Activated T-cell treated with anti-CD3 and anti-CD28 coated beads for 1 hour (primary cell): ENCODE data around the gene TUBAL3.
A peak's percentile ranks its signal among the peaks of the same experiment; 100 is the strongest.

ENCODE experiments used
- DNase-seq: peaks from one replicate; pipeline ENCODE4 v3.0.0-alpha.2; 2020; ENCODE audit warnings: low read depth

TUBAL3 gene

DNA sequence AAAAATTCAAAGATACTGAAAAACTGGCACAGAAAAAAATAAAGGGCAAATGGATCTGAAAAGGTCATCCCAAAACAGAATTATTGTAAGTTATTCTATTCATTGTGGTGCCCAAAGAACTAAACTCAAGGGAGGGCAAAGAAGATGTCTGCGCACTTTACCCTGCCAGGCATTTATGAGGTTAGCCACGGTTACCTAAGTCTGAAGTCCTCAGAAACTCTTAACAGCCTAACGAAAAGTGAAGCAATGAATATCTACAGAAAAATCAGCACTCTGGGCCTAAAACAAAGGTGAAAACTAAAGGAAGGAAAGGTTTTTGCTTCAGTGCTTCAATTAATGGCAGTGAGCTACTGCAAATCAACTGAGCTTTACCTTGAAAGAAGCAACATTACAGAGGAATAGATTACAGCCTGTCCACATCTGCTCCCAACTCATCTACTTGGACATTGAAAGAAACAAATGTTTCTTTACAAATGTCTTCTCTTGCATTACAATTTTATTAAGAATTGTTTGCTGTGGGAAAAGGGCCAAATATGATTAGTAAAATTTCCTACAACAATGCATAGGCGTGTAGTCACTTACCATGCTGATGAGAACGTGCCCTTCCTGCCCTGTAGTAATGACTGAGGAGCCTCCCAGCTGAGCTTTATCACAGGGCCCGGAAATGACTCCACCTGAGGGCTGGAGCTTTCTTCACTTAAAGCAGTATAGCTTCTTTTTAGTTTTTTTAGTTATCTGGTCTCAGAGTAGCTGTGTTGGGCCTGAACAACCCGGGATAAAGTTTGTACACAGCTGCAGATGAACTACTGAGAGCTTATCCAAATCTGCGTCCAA, at the start of gene TUBAL3:
Gene TUBAL3, minus strand, starts transcription at position 621 of the 834 bp plus-strand sequence. Its CDS starts 36 bp downstream, at position 585.
- DNase-seq = no peak

DNA sequence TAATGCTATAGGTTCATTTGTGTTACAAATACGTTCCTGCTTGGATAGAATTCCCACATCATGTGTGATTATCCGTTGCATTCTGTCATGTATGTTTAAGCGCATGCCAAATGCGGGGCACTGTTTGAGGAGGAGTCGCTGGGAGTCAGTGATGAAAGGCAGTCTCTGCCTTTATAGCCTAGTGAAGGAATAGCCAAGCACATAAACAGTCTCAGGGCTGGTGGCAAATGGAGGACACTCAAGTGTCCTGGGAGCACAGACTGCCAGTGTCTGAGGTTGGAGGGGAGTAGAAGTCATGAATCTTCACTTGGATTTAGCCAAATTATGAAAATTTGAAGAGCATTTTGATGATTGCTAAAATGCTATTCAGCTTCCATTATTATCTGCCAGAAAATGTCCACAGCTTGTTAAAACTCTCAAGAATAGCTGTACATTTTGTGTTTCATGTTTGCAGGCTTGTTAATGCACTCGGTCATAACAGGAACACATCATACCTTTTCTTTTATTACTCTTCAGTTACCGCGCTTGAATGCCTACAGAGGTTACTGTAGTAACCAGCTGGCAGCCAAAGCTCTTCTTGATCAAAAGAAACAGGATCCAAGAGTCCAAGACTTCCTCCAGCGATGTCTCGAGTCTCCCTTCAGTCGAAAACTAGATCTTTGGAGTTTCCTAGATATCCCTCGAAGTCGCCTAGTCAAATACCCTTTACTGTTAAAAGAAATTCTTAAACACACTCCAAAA, 49.3 kb upstream of the TUBAL3 start:
- DNase-seq = no peak

DNA sequence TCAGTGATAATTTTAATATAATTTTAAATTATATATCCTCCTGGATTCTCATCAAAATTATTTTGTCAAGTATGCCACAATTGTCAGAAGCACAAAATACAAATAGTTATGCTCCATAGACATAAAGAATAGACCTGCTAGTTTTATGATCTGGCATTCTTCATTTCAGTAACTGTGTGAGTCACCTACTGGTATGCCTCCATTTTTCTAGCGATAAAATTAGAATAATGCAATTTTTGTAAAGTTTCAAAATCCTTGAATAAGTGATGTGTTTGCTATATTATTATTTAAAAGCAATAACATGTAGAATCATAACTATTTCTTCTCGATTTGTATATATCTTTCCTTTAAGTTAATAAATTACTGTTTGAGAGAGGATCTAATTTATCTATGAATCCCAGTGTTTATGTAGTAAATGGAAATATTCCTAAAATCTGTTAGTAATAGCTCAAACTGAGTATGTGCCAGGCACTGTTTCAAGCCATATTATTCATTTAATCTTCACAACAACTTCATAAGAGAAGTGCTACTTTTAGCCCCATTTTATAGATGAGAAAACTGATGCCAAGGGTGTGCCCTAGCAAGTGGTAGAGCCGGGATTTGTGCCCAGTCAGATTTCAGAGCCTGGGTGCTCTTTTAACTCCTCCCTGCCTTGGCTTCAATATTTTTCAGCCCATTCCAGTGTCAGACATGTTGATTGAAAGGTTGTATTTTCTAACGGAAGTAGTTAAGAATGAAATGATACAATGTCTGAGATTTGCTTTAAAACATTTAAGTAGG, 46.2 kb upstream of the TUBAL3 start:
- no peak for DNase-seq

DNA sequence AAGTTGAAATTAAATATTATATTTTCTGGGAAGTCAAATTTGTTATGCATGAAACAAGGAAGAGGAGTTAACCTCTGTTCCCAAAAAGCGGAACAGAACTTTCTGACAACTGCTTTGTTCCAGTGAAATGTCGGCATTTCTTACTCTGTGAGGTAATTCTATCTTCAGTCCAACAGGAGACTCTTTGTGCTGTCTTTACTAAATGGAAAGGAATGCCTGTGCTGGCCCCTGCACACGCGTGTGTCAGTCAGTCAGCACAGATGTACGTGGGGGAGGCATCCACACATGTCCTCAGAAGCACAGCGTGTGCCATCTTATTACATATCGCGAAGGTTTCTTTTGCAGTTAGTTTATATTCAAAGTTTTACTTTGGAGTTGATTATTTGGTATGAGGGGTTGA, 45.2 kb upstream of the TUBAL3 start:
- DNase-seq = no peak

DNA sequence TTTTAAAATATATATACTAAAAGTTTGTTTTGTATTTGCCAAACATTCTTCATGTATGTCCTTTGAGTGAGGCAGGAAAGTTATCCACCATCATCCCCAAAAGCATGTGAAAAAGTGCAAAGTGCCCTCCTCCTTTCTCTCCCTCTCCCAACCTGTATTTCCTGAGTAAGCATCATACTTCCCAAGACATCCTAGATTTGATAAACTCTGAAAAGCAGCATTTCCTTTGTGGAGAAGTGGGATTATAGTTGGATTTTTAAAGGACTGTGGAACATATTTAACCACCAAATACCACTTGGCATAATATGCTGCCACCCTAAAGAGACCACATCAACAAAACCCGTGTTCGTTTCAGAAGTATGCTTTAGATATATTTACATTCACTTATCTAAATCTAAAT, 44.6 kb upstream of the TUBAL3 start:
- no peak for DNase-seq

DNA sequence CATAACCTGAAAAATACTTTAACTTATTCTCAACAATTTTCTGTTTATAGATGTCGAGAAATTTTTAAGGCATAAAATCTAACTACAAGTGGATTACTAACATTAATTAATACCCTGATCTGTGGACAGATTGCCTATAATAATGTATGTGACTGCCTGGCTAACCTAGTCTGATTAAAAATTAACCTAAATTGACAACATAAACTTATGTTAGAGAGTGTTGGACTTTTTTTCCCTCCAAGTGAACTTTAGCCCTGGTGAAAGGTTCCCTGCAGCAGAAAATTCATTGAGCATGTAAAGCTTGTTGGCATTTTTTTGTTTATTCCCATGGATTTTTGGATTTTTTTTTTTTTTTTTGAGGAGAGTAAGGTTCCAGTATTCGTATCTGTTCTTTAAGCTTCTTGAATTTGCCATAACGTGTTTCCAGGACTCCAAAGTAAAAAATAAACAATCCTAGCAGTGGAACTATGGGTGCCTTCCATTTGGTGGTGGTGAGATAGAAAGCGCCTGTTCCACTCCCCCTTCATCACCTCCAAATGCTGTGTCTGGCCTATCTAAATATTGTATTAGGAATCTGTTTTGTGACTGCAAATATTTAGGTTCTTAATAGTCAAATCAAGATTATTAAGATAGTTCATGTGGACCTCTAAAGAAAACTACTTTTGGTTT, 43.8 kb upstream of the TUBAL3 start:
- no peak for DNase-seq

DNA sequence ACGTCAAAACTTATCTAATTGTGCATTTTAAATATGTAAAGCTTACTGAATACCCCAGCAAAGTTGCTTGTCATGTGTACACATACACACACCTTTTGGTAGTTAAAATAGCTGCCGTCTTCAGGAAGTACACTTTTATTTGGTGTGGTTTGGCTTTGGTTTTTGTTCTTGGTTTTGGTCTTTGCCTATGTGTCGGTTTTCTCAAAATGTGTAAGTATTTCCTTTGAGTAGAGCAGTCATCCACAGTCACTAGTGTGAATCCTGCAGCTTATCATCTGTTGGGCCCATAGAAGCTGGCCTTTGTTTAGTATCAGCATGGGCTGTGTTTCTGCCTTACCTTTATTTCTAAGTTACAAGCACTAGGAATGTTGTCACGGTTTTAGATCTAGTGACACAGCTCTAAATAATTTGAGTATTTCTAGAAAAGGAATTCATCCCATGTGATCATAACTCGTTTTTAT, 43.0 kb upstream of the TUBAL3 start:
- no peak for DNase-seq

DNA sequence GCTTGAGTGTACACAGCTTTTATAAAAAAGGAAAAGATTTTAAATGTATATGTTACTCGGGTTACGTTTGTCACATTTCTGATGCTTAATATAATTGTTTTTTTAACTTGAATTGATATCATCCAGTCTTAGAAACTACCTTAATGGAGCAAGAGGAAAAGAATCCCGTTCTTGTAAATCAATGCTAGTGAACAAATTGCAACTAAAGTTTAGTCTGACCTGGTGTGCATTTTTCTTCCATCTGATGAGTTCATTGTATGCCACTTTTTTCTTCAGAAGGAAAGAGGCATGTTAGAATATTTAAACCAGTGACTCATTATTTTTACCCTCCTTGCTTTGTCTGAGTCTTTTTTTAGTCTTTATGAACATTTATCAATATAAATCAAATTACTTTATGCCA, 42.4 kb upstream of the TUBAL3 start:
- DNase-seq = no peak

DNA sequence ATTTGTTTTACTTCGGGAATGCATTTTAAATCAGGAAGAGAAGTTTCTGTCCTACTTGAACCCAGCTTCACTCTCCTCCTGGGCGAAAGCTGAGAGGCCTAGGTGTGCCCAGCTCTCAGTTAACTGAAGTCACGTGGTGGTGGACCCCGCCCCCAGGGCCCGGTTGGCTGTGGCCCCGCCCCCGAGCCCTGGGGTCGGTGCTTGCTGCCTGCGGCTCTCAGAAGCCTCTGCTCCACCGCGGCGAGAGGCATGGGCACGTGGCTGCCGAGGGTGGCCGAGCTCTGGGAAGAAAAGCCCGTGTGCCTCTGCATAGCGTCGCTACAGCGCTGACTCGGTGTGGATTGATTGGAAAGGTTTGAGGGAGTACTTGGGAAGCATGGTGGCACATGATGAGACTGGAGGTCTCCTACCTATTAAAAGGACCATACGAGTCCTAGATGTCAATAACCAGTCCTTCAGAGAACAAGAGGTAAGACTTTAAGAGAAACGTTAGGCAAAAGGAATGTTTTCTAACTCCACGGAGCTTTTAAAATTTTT, 41.8 kb upstream of the TUBAL3 start:
- peak; percentile 78 for DNase-seq

DNA sequence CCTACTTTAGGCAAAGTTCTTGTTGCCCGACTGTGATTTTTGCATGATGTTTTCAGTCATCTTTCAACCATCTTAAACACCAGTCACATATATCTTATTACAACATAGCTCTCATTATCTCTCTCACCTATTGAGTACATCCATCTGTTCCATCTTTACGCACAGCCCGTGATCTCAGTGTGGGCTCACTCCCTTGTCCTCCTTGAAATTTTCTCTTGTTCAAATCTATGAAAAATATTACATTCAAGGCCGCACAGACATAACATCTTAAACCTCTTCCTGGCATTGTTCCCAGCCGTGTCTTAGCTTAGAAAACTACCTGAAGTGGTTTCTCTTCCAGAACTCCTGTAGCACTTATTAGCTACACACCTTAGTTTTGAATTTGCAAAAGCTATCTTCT, 40.4 kb upstream of the TUBAL3 start:
- DNase-seq = no peak

DNA sequence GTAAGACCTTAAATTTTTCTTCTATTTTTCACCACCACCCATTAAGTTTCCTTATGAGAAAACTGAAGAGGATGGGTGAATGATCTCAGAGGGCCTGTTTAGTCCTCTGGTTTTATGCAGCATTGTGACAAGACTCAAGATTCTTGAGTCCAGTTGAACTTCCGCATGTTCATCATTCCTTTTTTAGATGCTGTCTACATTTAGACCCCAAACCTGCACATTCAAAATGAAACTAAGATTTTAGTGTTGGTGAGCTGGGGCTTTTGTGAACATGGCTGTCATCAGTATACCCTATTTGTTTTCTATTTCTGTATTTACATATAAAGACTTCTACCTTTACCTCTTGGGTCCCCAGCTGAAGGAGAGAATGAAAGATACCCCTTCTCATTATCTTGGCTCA, 38.8 kb upstream of the TUBAL3 start:
- DNase-seq = no peak

DNA sequence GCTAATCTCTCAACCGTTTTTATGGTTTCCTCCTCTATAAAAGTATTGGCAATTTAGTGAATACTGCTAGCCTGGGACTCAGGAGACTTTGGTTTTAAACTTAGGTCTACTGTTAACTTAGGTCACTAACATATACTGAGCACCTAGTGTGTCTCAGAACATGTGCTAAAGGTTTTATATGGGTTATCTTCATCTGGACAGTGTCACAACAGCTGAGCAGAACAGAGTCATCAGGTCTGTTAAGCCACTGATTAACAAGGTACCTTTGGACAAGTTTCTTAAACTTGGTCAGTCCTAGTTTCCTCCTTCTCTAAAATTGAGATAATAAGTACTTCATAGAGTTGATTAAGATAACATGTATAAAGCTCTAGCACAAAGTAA, 38.4 kb upstream of the TUBAL3 start:
- no peak for DNase-seq

DNA sequence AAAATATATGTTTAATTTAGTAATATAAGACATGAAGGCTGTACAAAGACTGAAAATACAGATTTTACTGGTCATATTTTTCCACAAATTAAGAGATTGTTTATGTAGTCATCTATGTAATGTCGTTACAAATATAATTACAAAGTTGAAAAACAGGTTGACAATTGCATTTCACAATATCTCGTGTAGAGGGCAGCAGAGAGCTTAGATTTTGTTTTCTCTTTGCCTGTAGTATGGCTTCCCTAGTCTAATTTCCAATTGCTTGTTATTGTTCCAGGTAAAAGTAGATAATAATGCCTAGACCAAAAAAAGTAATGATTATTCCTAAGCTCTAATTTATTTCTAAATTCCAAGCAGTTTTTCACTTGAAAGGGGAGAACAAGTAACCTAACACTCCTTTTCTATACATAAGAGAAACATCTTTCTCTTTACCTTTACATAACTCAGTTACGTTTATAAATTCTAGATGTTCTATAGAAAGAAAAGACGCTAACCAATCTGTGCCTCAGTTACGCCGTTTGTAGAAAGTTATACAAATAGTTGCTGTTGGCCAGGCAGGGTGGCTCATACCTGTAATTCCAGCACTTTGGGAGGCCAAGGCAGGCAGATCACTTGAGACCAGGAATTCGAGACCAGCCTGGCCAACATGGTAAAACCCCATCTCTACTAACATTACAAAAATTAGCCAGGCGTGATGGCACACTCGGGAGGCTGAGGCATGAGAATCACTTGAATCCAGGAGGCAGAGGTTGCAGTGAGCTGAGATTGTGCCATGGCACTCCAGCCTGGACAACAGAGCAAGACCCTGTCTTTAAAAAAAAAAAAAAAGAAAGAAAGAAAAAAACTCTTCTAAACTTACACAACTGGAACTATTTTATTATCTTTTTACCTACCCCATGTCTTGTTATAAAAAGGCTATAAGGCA, 37.7 kb upstream of the TUBAL3 start:
- DNase-seq = no peak

DNA sequence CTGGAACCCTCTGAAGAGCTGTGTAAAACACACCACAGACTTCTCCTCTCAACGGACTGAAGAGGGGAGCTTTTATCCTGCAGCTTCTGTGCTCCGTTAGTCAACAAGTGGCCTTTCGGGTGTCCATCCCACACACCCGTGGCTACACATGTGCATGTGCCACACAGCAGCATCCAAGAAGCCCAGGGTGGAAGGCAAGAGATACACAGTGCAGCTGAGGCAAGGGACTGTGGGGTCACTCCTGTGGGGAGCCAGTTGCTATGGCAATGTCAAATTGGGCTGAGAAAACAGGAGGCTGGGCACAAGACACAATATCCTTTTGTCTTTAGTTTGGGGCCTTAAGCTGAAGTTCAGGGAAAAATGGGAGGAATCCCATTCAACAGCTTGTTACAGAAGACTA, 36.5 kb upstream of the TUBAL3 start:
- DNase-seq = no peak

DNA sequence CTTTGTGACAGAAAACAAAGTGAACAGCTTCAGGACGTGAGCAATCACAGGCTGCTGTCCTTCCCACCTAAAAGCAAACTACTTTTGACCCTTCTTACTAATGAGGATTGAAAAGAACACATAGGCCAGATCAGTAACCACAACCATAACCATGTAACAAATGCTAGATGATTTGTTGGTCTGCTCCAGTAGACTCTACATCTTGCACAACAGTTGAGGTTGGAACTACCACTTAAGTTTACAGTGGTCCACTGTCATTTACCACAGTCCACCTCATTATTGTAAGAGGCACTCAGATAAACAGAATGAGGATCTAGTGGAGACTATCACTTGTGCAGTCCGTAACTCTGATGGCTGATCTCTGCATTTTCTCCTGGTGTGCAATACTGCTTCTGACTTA, 35.6 kb upstream of the TUBAL3 start:
- DNase-seq = no peak

DNA sequence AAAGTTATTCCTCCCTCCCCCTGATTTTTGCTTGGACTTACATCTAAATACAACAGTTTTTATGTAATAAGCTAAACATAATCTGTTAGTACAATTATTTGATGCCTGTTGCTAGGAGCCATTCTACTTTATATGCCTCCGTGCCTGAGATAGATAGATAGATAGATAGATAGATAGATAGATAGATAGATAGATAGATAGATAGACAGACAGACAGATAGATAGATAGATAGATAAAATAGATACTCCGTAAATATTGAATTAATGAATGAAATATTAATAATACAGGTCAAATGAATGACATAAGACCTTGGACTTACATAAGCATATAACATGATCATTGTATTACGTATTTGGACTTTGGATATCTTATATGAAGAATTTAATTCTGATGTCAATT, 30.7 kb upstream of the TUBAL3 start:
- no peak for DNase-seq

DNA sequence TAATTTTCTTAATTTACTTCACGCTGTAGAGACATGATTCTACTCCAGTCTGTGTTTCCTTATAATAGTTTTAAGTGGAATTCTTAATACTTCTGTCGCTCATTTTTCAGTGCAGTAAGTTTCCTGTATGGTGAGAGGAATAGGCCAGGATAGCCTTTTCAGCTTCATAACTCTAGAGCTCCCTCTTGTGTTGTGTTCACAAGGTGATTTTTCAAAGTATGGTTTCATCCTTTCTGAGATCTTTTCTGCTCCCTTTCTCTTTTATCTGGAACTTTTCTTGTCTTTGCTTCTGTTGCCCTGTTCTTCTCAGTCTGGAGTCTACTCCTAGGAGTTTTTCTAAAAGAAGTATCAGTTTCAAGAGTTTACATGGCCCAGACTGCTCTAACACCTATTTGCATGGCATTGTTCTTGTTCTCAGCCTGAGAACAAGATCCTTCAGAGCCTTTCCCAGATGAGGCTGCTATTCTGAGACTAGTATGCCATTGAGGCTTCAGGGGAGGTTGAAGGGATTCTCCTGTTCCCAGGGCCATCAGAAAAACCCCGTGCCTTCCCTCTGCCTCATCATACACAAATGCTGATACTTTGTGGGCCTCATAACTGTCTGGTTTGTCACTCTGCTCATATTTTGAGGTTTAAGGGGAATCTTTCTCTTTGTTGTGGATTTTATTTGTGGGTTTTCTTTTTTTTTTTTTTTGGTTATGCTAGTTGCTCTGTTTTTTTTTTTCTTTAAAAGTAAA, 29.6 kb upstream of the TUBAL3 start:
- no peak for DNase-seq

DNA sequence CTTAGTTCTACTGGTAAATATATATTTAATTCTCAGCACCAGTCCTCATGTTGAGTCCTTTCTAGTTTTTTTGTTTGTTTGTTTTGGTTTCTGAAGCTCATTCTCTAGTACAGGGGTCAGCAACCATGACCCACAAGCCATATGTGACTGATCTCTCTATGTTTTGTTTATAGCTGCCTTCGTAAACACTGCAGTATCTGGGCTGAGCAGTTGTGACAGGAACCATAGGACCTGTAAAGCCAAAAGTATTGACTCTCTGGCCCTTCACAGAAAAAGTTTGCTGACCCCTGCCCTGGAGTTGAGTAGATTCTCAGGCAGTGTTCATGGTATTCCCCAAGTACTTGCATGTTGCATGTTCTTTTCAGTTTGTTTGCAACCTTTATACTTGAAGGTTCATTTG, 28.6 kb upstream of the TUBAL3 start:
- no peak for DNase-seq

DNA sequence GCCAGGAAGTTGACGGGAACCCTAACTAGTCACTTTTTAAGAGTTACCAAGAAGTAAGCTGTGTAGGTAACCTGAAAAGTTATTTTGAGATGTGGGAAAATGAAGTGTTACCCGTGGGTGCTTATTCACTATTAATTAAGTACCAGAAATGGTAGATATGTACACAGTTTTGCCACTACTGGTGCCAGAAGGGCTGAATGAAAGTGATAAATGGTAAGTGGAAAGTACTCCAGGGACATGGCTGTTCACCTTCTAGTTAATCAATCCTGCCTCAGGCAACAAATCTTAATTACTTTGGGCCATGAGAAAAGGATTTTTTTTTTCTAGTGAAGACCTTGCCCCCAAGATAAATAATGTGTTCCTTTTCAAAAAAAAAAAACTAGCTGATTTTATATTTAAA, 23.5 kb upstream of the TUBAL3 start:
- no peak for DNase-seq

DNA sequence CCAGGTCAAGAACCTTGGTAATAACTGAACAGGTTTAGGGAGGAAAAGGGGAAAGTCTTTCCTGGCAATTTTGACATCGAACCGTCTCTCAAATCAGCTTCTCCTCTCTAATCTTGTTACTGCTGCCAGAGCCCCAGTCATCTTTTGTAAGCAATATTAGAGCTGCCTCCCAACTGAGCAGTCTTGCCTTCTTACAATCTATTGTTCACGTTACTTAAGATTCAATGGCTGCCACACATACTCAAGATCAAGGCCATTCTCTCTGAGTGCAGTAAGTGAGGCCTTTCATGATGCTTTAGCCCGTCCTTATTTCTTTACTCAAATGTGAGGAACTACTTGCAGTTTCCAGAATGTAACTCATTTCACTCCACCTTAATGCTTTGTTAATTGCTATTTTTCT, 20.1 kb upstream of the TUBAL3 start:
- DNase-seq = no peak
